Left ventricle myocardium superior (tissue), 1 donor: ENCODE results near the gene MYLIP. TPM values are rescaled to one million over a fixed set of nuclear protein-coding genes. Genes with fewer than 3 reads are reported as not detected.
"Not testable (repeated sequence)": the region's sequence is repeated elsewhere in the genome, so short reads cannot be mapped to it uniquely, and the experiment has no call there.

Experiments
- ATAC-seq: fragments of 200-7000 bp; cut with Tn5 transposase; one replicate; pipeline ENCODE4 v1.9.1; 2020; ENCODE audit warnings: mild to moderate bottlenecking, moderate library complexity
- DNase-seq: peaks from one replicate; pipeline ENCODE4 v3.0.0-alpha.2; 2020
- intact Hi-C: fragments of 100-400 bp; cut with micrococcal nuclease; formaldehyde crosslinking; loops from one replicate; pipeline ENCODE4 v1.11.0; 2022
- total RNA-seq: library from RNA; stranded (reverse); fragmentation: NEBNext Ultra II Directional; extraction: Animal tissue kit (Norgen Biotek cat#: 25700); gene quantifications from one replicate; pipeline ENCODE4 v1.2.1, GENCODE V29; 2021
- donor health status: DM: no; HTN: yes; CAD: no; lungs with severe emphysema.

The MYLIP gene
- total RNA-seq, 1 donor from 2014 or later = 12.9 TPM

DNA sequence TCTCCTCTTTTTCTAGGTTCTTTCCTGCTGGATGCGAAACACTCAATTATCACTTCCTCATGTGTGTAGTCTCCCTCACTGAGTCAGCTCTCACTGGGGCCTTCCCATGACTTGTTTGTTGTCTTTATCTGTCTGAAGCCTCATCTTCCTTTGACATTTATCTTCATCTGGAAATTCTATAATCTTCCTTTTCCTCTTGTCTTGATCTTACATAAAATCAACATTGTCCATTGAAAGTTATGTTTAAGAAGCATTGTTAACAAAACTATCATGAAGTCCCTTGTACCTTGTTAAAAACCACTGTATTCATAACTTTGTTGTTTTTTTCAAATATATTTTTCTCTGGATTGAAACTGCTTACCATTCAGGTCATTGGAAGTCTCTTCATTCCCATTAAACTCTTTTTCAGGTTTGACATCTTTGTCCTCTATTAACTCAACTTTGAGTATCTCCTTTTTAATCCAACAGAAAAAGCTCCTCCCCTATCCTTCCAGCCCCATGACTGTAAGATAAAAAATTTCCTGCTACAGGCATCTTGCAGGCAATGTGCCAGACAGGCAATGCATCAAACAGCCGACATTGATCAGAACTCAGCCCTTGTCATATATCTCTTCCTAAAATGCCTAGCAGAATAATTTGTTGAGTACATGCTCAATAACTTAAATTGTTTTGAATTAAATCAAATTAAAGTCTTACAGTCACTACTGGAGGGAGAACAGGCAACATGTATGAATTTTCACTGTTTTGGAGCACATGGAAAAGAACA is 34.8 kb downstream of the MYLIP start:
- DNase-seq = no peak
- intact Hi-C loops = no loop called here
- ATAC-seq = no peak

- no peak for ATAC-seq
- intact Hi-C loops = no loop called here
- no peak for DNase-seq
Measured at GRCh38 chr6:16165641-16166040, 36.8 kb downstream of the MYLIP start.

DNA sequence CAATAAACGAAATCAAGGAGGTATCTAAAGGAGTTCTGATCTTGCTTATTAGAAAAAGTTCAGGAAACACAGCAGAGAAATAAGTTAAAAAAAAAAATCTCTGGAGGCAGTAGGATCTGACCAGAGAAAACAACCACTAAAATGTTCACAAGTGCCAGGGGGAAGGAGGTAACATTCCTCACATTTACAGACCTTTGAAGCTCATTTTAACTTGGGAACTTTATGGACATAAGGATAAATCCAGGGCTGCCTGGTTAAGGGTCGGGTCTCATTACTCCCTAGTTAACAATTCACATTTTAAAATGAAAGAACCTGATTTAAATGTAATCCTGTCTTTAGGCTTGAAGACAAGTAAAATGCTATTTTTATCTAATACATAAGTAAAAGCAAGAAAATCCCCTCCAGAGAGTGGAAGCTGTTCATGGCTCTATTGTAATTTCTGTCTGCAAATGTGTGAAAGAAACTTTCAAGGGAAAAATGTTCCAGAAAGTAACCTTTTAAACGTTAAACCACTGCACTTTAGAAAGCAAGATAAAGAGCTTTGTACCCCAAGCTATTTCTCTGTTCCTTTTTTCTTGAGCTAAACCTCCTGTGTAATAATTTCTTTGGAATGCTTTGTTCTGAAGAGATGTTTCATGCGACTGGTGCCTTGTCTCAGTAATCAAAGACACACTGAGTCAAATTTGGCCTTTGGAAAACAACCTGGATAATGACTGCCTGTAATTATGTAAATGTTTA is 38.2 kb downstream of the MYLIP start:
- intact Hi-C loops = no loop called here
- ATAC-seq (no peak), DNase-seq (no peak)

GRCh38 chr6:16168121-16168520 is 39.2 kb downstream of the MYLIP start:
- ATAC-seq (no peak), DNase-seq (no peak)
- intact Hi-C loops = no loop called here

GRCh38 chr6:16168858-16169257 is 40.0 kb downstream of the MYLIP start:
- DNase-seq (no peak), ATAC-seq (peak; percentile 35)
- intact Hi-C loops = no loop called here

GRCh38 chr6:16171400-16171799 is 42.5 kb downstream of the MYLIP start:
- ATAC-seq = no peak
- DNase-seq = no peak
- intact Hi-C loops = no loop called here

GRCh38 chr6:16173167-16173940 is 44.5 kb downstream of the MYLIP start:
- DNase-seq (no peak), ATAC-seq (no peak)
- intact Hi-C loops = no loop called here

GRCh38 chr6:16174416-16175078 is 45.7 kb downstream of the MYLIP start:
- DNase-seq (no peak), ATAC-seq (no peak)
- intact Hi-C loops = no loop called here

GRCh38 chr6:16176600-16176999 is 47.7 kb downstream of the MYLIP start:
- DNase-seq, ATAC-seq, intact Hi-C loops: not testable (repeated sequence)

GRCh38 chr6:16177881-16178280 is 49.0 kb downstream of the MYLIP start:
- DNase-seq (no peak), ATAC-seq (no peak)
- intact Hi-C loops = no loop called here

DNA sequence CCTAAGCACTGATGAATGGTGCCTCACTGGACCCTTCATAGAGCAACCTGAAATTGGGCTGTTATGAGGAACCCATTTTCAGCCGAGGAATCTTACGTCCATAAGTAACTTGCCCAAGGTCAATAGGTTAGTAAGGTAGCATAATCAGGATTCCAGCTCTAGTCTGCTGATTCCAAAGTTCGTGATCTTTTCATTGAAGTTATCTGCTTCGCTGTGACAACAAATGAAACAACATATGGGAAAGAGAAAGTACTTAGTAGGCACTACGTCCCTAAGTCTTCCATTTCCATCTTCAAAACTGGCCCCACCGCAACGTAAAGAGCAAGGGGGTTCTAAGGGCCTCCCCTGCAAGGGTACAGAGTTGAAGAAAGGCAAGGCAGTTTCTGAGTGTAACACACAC is 49.5 kb downstream of the MYLIP start:
- DNase-seq (no peak), ATAC-seq (no peak)
- intact Hi-C loops = no loop called here

DNA sequence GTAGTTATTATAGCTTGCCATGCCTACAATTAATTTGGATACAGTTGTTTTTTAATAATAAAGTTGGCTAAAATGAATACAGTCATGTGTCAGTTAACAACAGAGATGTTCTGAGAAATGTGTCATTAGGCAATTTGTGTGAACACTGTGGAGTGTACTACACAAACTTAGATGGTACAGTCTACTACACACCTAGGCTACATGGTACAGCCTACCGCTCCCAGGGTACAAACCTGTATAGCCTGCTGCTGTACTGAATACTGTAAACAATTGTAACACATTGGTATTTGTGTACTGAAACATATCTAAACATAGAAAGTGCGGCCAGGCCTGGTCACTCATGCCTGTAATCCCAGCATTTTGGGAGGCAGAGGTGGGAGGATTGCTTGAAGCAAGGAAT is 50.2 kb downstream of the MYLIP start:
- intact Hi-C loops = no loop called here
- ATAC-seq (no peak), DNase-seq (no peak)

DNA sequence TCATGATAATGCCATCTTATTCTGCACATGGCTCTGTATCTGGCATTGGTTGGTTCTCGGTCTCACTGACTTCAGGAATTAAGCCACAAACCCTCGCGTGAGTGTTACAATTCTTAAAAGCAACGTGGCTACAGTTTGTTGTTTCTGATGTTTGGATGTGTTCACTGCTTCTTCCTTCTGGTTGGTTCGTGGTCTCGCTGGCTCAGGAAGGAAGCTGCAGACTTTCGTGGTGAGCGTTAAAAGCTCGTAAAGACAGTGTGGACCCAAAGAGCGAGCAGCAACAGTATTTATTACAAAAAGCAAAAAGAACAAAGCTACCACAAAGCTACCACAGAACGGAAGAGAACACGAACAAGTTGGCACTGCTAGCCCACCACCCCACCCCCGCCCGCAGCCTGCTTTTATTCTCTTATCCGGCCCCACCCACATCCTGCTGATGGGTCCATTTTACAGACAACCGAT is 51.1 kb downstream of the MYLIP start:
- DNase-seq (no peak), ATAC-seq (no peak)
- intact Hi-C loops = loop anchor here (10.0 kb wide), 1 partner anchor 485 kb away; no protein-coding TSS in a partner anchor

DNA sequence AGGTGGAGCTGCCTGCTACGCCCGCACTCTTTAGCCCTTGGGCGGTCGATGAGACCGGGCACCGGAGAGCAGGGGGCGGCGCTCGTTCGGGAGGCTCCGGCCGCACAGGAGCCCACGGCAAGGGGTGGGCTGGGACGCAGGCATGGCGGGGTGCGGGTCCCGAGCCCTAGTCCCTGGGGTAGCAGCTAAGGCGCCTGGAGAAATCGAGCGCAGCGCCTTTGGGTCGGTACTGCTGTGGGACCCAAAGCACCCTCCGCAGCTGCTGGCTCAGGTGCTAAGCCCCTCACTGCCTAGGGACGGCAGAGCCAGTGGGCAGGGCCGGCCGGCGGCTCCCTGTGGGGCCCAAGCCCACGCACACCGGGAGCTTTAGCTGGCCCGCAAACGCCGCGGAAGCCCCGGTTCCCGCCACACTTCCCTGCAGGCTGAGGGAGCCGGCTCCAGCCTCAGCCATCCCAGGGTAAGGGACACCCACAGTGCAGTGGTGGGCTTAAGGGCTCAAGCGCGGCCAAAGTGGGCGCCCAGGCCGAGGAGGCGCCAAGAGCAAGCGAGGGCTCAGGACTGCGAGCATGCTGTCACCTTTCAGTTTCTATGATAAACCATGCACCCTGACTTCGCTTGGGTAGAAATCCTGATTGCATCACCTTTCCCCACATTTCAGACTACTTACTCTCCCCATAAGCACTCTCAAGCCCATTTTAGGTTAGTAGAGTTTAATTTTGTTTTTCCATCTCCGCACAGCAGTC is 52.0 kb downstream of the MYLIP start:
- DNase-seq (no peak), ATAC-seq (no peak)
- intact Hi-C loops = loop anchor here (10.0 kb wide), 1 partner anchor 486 kb away; no protein-coding TSS in a partner anchor

- intact Hi-C loops = loop anchor here (10.0 kb wide), 1 partner anchor 487 kb away; no protein-coding TSS in a partner anchor
Measured at GRCh38 chr6:16181439-16182297, 52.8 kb downstream of the MYLIP start.

DNA sequence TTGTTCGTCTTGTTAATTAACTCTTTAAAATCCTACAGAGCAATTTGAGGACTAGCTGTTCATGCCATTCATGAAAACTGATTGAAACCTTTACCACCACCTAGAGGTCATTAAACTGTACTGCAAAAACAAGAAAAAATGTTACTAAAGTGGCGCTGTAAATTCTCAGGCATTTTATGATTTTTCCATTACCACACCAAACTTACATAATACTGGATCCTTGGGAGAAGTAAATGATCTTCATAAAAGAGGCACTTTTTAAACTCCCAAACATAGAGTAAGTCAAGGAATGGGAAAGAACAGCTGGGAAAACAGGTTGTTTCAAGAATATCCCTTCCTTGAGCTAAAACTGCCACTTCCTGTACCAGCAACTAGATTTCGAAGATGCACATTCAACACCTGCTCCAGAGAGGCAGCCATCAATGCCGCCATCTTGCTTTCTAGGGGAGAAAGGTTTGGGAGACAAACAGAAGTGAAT is 54.3 kb downstream of the MYLIP start:
- no peak for DNase-seq
- intact Hi-C loops = loop anchor here (10.0 kb wide), 1 partner anchor 488 kb away; no protein-coding TSS in a partner anchor
- ATAC-seq = peak; percentile 59

More at GRCh38 chr6:16181439-16182297, 52.8 kb downstream of the MYLIP start:
- DNase-seq (no peak), ATAC-seq (no peak)

GRCh38 chr6:16184129-16184528 is 55.2 kb downstream of the MYLIP start:
- peak; percentile 35 for DNase-seq
- ATAC-seq = peak; percentile 70
- intact Hi-C loops = loop anchor here (10.0 kb wide), 1 partner anchor 489 kb away; no protein-coding TSS in a partner anchor
